ENCODE data around the gene MYL7.
A peak's percentile ranks its signal among the peaks of the same experiment; 100 is the strongest.

The MYL7 gene

DNA sequence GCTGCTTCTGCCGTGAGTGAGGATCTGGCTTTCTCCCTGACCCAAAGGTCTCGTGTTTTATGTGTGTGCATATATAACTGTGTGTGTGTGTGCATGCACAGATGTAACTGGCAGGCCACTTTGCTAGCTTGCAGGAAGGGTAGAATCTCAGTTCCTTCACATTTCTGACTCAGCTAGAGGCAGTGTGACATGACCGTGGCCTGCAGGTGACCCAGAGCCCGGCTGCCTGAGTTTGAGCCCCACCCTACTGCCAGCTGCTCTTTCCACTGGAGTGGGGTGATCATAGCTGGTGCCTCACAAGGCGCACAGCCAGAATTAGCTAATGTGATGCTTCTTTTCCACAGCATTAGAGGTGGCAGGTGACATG is 9.3 kb upstream of the MYL7 start:
- DNase-seq (ENCODE audit: low read depth) = no peak

DNA sequence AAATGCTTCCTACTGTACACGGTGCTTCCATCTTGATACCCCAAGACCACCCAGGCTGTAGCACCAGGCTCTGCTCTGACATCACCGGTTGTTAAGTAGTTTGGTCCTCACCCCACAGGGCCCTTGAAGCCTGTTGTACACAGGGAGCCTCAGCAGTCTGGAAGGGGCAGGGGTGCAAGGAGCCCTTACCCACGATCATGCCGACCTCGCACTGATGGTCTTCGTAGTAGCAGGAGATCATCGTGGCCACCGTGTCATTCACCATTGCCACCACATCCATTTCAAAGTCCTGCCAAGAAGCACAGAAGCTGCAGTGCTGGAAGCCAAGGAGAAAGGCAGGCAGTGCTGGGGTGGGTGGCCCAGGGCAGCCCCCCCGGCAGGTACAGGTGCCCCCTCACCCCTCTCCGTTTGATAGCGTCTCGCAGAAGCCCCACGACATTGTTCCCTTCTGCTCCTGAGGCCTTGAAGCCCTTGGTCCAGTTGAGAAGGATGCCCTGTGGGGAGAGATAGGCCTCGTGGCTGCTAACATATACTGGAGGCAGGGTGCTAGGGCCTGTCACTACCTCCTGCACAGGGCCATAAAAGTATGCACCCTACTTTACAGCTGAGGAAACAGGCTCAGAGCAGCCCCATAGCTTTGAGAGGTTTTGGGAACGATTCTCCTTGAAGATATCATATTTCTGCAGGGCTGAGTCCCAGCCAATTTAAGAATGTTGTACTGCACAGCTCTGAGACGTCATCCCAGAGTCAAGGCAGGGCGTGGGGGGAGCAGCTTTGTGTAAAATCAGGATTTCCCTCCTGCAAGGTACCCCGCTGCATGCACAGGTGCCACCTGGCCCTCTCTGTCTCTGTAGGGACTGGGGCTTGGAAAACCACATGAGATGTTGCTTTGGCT is 8.7 kb upstream of the MYL7 start:
- no peak for DNase-seq (ENCODE audit: low read depth)

DNA sequence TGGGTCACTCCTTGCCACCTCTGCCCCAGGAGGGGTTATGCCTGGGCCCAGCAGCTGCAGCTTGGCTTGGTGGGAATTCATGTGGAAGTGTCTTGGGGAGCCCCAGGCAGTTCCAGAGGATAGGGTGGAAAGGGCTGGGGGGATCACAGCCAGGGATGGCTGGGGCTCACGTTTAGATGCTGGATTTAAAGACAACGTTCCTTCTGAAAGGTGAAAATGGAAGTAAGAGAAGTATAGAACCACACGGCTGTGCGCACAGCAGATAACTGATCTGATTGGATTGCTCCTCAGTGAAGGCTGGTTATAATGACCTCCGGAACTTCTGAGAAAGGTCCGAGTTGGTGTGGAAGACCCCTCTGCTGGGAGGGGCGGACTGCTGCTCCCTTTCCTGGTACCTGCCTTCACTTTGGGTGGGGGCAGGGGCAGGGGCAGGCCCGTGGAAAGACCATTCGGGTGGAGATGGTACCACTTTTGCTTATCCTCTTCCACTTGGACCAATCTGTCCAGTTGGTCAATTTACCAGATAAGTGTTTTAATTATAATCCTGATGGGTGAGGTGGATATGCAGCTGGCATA is 7.9 kb upstream of the MYL7 start:
- no peak for DNase-seq (ENCODE audit: low read depth)

DNA sequence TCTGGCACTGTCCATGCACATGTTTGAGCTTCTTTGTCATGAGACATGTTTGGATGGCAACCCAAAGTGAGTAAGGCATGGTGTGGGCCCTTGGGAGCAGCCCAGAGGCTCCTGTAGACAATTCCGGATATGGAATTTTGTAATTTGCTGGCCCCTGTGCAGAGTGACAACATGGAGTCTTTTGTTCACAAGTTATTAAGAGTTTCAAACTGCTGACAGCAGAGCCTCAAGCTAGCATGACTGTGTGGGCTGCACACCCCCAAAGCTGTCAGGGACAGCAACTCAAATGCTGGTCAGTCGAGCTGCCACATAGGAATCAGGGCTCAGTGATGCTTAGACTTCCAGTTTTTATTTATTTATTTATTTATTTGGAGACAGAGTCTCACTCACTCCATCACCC is 7.0 kb upstream of the MYL7 start:
- DNase-seq (ENCODE audit: low read depth) = no peak

DNA sequence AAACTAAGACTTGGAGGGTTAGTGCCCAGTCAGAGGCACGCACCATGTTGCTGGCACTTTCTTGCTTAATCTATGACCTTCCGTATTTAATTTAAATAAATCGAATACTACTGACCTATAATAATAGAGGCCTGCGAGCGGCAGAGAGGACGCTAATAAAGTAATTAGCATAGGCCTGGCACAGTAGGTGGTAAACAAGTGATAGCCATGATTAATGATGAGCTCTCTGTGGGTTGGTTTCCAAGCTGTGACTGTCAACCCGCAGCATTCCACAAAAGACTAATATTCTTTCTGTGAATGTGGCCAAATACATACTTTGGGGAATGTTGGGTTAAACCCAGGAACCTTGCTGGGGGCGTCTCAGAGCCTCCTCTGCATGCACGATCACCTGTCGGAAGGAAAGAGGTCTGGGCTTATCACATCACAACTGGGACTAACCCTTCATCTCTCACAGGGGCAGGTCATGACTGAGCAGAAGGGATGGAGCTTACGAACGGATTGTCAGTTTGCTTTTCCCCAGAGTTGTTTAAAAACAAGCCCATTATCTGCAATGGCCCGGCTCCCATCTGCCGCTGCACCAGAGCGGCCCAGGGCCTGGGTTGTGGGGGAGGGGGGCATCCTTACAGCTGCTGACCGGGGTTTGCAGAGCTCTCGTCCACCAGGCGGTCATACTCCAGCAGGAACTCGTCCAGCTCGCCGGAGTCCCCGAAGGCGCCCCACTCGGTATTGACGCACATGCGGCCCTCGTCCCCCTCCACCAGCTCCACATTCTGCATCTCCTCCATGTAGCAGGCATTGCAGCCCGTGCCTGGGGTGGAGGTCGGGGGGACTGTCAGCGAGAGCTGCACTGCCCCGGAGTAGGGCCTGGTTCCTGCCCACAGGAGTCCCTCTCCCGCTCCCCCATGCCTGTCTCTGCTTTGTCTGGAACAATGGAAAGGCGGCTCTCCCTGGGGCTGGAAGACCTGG is 6.2 kb upstream of the MYL7 start:
- no peak for DNase-seq (ENCODE audit: low read depth)

DNA sequence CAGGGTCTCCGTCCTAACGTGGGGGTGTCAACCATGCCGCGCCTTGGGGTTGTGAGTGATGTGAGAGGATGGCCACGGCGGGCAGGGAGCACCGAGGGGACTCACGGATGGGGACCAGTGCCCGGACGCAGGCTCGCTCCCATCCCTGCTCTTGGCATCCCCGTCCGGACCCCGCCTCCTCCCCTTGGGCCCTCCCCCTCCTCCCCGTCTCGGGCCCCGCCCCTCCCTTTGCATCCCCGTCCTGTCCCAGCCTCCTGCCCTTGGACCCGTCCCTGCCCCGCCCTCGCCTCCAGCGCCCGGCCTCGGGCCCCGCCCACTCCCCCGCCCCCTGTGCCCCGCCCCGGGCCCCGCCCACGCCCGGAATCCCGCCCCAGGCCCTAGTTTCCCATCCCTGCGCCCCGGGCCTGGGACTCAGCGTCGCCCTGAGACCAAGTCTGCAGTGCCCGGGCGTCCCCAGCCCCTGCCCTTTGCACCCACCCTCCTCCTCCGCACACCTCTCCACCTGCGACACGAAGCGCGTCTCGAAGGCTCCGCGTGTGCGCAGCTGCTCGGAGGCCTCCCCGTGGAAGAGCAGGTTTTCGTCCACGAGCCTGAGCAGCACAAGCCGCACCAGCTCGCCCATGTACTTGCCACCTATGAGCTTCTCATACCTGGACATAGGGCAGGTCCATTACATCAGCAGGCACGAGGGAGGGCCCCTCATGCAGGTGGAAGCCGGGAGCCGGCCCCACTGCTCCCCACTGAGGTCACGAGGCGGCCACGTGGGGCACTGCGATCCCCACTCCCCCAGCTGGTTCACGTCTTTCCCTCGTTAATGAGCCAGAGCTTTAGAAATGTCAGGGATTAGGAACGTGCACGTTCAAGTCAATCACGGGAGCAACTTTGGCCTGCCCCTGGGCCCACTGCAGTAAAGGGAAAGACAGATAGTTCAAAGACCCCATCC is 5.1 kb upstream of the MYL7 start:
- DNase-seq (ENCODE audit: low read depth) = peak; percentile 11

DNA sequence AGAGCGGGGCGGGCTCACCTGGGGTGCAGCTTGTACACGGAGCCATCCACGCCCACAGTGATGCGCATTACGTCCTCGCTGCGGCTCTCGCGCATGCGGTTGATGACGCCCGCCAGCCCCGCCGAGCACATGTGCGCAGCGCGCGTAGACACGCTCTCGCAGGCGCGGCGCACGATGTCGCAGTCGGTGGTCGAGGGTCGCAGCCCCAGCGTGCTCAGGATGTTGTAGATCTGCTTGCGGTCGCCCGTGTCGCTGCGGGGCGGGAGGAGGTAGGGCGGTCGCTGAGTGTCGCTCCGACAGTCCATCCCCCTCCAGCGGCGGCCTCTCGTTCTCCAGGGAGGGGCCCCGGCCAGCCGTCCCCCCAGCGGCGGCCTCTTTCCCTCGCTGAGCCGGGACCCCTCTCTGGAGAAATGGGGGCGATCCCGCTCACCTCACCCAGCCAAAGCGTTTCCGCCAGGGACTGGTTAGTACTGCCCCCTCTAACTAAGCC is 4.4 kb upstream of the MYL7 start:
- DNase-seq (ENCODE audit: low read depth) = no peak

DNA sequence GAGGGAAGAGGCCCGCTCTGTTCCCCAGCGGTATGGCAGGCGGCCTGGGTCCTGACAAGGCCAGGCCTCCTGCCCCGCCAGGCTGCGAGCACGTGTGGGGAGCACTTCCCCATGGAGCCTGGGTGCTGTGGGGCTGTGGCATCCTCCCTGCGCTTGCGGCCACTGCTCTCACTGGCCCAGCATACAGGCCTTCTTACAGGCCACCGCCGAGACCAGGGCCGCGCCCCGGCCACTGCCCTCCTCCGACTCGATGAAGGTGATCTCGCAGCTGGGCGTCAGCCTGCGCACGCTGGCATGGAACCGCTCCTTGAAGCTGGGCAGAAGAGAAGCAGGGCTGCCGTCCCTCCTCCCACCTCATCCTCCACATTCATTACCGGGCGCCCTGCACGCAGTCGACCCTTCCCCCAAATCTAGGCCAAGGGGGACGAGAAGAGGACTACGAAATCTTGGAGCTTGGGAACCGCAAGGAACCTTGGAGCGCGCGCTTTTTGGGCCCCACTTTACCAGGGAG is 3.9 kb upstream of the MYL7 start:
- no peak for DNase-seq (ENCODE audit: low read depth)

DNA sequence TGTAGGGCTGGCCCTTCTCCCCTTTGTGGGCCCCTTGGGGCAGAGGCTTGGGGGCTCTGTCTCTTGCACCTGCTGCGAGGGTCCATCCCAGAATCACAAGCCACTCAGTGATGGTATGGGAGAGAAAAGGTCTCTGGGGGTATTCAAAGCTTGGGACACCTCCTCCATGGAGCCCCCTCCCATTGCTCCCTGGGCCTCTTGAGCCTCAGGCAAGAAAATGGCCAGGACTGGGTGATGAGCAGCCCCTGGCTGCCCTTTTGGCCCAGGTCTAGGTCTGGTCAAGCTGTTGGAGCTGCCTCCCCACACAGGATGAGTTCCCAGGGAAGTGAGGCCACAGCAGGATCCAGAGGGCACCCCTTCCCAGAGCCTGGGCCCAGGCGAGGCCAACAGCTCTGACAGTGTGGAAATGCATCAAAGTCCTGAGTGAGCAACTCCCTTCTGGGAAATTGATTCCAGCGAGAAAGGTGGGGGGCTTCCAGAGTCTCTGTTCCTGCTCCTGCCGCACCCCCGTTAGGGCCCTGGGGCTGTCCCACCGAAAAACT is 3.4 kb upstream of the MYL7 start:
- no peak for DNase-seq (ENCODE audit: low read depth)

DNA sequence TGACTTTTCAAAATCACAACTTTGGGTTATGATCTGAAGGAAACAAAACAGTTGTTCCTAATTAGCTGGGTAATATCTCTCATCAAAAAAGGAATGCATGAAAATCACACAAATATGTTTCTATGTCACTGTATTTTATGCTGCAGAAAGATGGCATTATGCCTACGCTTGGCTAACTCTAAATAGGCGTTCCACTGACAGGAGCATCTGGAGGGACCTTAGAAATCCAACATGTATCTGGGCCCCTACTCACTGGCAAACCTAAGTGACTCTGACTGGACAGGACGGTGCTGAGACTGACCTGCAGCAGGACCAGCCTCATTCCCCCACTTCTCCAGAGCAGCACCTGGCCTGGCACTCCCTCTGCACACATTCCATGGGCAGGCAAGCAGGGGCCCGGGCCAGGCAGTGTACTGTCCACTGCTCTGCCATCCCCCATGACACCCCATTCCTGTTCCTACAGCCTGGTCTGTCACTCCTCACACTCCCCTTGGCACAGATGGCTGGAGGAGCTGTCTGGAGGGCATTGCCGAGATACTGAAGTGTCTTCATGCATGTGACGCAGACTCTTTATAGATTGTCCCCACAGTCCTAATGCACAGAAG is 2.6 kb upstream of the MYL7 start:
- DNase-seq (ENCODE audit: low read depth) = no peak

DNA sequence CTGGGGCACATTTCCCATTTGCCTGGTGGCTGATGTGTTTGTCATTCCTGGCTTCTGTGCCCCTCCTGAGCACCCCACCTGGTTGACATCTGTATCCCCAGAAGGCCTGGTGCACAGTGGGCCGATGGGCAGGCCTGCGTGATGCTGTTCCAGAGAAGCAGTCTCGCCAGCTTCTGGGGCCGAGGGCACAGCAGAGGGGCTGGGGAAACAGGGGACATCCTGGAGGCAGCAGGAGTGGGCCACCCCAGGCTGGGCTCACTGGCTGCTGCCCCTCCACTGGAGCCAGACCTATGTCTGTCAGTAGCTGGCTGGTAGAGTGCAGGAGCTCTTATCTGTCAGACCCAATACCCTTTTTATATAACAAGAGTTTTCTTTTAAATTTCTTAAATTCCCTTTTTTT is 896 bp upstream of the MYL7 start:
- DNase-seq (ENCODE audit: low read depth) = no peak

DNA sequence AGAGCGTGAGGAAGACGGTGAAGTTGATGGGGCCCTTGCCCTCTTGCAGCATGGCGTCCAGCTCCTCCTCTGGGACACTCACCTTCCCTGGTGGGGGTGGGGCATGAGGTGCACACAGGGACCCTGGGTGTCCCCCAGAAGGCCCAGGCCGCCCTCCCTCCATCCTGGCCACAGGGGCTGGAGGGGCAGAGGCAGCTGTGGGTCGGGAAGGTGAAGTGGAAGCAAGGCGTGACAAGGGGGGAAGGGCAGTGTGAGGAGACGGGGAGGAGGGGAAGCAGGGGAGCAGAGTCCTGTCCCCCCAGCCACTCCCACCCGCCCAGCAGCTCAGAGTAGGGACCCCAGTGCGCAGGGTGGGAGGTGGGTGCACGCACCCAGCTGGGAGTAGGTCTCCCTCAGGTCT is 791 bp downstream of the MYL7 start:
- DNase-seq (ENCODE audit: low read depth) = no peak

DNA sequence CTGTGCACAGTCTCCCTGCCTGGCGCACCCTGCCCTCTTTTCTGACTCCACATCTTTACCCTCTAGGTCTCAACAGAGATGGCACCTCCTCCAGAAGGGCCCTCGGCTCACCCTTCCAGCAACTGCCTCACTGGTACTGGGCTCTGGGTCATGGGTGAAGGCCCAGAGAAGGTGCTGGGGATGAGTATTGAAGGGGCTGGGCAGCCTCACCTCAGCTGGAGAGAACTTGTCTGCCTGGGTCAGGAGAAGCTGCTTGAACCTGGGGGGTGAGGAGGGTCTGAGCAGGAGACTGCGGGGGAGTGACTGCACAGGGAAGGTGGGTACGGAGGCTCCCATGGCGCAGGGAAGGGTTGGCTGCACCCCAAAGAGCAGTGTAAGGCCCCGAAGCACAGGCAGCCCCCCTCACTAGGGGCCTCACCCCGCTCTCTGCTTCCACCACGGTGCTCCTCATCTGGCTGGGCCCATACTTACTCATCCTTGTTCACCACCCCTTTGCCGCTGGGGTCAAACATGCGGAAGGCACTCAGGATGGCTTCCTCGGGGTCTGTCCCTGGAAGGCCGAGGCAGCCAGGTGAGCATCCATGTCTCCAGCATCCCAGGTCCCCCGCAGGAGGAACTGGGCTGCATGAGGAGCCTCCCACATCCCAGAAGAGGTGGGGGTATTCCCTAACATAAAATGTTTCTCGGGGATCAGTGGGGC is 1.7 kb downstream of the MYL7 start:
- DNase-seq (ENCODE audit: low read depth) = no peak

DNA sequence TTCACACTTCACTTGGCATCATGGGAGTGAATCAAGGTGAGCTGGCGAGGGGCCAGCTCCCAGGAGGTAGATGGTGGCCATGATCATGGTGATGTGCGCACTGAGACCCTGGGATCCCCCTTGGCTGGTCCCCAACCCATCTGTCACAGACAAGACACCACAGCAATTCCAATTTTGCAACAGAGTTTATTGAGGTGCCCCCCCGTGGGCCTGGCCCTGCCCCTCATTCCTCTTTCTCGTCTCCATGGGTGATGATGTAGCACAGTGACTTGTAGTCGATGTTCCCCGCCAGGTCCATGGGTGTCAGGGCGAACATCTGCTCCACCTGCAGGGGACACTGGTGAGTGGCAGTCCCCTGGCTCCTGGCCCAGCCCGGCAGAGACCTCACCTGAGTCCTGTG is 2.4 kb downstream of the MYL7 start:
- DNase-seq (ENCODE audit: low read depth) = no peak

DNA sequence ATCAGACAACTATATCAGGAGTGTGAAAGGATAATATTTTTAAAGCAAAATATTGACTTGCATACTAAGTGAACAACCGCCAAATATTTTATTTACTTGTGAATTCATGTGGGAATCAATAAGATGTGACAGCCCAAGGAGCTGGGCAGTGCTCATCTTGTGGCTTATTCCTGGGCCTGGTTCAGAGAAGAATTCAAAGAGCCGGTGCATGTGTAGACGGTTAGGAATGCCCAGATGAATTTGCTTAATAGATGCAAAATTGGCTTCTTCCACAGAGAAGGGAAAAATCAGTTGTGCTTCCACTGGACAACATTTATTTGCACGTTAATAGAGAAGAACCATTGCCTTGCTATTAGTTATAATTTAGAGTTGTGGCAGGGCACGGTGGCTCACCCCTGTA is 4.4 kb downstream of the MYL7 start:
- no peak for DNase-seq (ENCODE audit: low read depth)

DNA sequence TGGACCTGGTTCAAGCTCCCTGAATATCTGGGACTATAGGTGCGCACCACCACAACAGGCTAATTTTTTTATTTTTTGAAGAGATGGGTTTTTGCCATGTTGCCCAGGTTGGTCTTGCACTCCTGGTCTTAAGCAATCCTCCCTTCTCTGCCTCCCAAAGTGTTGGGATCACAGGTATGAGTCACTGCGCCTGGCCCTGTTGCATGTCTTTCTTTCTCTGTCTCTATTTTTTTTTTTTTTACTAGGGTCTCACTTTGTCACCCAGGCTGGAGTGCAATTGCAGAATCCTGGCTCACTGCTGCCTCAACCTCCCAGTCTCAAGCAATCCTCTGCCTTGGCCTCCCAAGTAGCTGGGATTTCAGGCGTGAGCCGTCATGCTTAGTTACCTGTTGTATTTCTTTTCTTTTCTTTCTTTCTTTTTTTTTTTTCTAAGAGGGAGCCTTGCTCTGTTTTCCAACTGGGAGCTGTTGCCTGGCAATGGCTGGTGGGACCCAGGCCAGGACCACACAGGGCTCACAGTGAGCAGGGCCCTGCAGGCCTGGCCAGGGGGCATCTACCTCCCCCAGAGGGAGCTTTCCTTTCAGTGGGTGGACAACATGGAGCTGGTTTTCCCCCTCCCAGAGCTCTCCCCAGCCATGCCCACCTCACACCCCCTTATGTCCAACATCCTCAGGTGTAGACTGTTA is 6.0 kb downstream of the MYL7 start:
- no peak for DNase-seq (ENCODE audit: low read depth)

DNA sequence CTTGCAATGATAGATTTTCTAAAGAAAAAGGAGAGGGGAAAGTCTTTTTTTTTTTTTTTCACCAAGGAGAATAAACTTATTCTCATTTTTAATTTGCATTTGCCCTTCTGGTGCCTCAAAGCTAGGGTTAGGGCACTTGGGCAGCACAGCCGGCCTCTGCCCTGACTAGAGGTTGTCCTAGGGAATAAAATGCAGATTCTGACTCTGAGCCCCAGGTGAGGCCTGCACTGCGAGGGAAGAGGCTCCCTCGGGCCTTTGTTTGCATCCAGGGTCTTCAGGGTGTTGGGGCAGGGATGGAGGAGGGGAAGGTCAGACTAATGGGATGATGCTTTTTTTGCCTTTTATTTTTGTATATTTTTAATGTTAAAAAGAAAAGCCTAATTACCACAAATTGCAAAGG is 7.8 kb downstream of the MYL7 start:
- no peak for DNase-seq (ENCODE audit: low read depth)

DNA sequence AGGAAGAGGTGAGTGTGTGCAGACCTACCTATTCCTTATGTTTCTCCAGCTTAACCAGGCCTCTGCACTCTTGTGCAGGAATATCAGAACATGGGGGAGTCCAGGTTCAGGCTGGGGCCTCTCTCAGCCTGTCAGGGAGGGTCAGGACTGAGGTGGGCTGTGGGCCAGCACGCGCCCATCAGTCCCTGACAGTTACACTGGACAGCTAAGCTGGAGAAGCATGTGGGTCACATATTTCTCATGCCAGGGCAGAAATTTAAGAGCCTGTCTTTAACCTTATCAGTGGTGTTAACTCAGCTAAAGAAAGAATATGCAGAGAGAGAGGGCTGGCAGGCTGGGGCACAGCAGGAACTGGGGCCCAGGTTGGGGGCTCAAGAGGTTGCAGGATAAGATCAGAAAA is 9.1 kb downstream of the MYL7 start:
- DNase-seq (ENCODE audit: low read depth) = no peak
